GM23338 (cell line): Measurements from ENCODE around the gene RAD50. TPM values are rescaled to one million over a fixed set of nuclear protein-coding genes. Genes with fewer than 3 reads are reported as not detected.

ENCODE experiments used
- ATAC-seq: fragments of 200-7000 bp; cut with Tn5 transposase; 3 replicates; pipeline ENCODE4 v1.9.1; 2020
- DNase-seq: peaks from one replicate; pipeline ENCODE4 v3.0.0-alpha.2; 2015; ENCODE audit warnings: low spot score
- H2AFZ ChIP-seq: fragments of 200-600 bp; sonication (generic); 2 replicates; pipeline ENCODE4 v1.8.0; 2016; ENCODE audit warnings: antibody characterized with exemption, mild to moderate bottlenecking, moderate library complexity
- H3F3A ChIP-seq: fragments of 200-600 bp; sonication (generic); replicated peaks from 2 replicates; pipeline ENCODE4 v1.8.0; 2017; ENCODE audit warnings: antibody characterized with exemption, mixed run types, low read depth
- H3K27ac ChIP-seq: fragments of 200-600 bp; sonication (generic); 2 replicates; pipeline ENCODE4 v1.6.1; 2016; ENCODE audit warnings: low read depth
- H3K27me3 ChIP-seq: fragments of 200-600 bp; sonication (generic); 2 replicates; pipeline ENCODE4 v1.8.0; 2016; ENCODE audit warnings: mild to moderate bottlenecking, mixed run types, moderate library complexity; ENCODE audit not compliant: insufficient read depth
- H3K36me3 ChIP-seq: fragments of 200-600 bp; sonication (generic); 2 replicates; pipeline ENCODE4 v1.8.0; 2016; ENCODE audit warnings: mild to moderate bottlenecking; ENCODE audit not compliant: insufficient read depth
- H3K4me1 ChIP-seq: fragments of 200-600 bp; sonication (generic); 2 replicates; pipeline ENCODE4 v1.8.0; 2016; ENCODE audit warnings: mild to moderate bottlenecking, moderate library complexity; ENCODE audit not compliant: insufficient read depth
- H3K4me2 ChIP-seq: fragments of 200-600 bp; sonication (generic); 2 replicates; pipeline ENCODE4 v1.7.1; 2017; ENCODE audit warnings: mixed run types
- H3K4me3 ChIP-seq: fragments of 200-600 bp; sonication (generic); 2 replicates; pipeline ENCODE4 v1.6.1; 2016; ENCODE audit warnings: mixed run types
- H3K79me2 ChIP-seq: fragments of 200-600 bp; sonication (generic); replicated peaks from 2 replicates; pipeline ENCODE4 v1.8.0; 2017; ENCODE audit warnings: mild to moderate bottlenecking; ENCODE audit not compliant: insufficient read depth
- H3K9me2 ChIP-seq: fragments of 200-600 bp; sonication (generic); 2 replicates; pipeline ENCODE4 v1.8.0; 2017; ENCODE audit not compliant: insufficient read depth
- H4K20me1 ChIP-seq: fragments of 200-600 bp; sonication (generic); replicated peaks from 2 replicates; pipeline ENCODE4 v1.8.0; 2017; ENCODE audit warnings: mild to moderate bottlenecking; ENCODE audit not compliant: insufficient read depth
- H3K27ac Mint-ChIP-seq: 2 replicates; pipeline ENCODE4 v1.8.0; 2020; ENCODE audit warnings: inconsistent platforms, mild to moderate bottlenecking, moderate library complexity, mixed read lengths
- H3K27me3 Mint-ChIP-seq: 3 replicates; pipeline ENCODE4 v1.8.0; 2022; ENCODE audit warnings: low read depth, mild to moderate bottlenecking, moderate library complexity, mixed read lengths, inconsistent platforms; ENCODE audit not compliant: insufficient read depth, poor library complexity
- H3K36me3 Mint-ChIP-seq: 3 replicates; pipeline ENCODE4 v1.8.0; 2021; ENCODE audit warnings: low read depth, mild to moderate bottlenecking, inconsistent platforms, moderate library complexity, mixed read lengths
- H3K4me1 Mint-ChIP-seq: 3 replicates; pipeline ENCODE4 v1.8.0; 2020; ENCODE audit warnings: mild to moderate bottlenecking, inconsistent platforms, mixed read lengths
- H3K4me3 Mint-ChIP-seq: 3 replicates; pipeline ENCODE4 v1.8.0; 2021; ENCODE audit warnings: moderate library complexity, mild to moderate bottlenecking, inconsistent platforms, mixed read lengths
- H3K9me3 Mint-ChIP-seq: 3 replicates; pipeline ENCODE4 v1.8.0; 2020; ENCODE audit warnings: moderate library complexity, mild to moderate bottlenecking, inconsistent platforms, mixed read lengths
- EZH2 ChIP-seq: fragments of 200-600 bp; sonication (generic); IDR thresholded peaks from one replicate; pipeline ENCODE4 v1.8.0; 2017; ENCODE audit warnings: antibody characterized with exemption, mild to moderate bottlenecking, low read depth; ENCODE audit not compliant: unreplicated experiment
- EZH2phosphoT487 ChIP-seq: fragments of 200-600 bp; sonication (generic); IDR thresholded peaks from one replicate; pipeline ENCODE4 v1.8.1; 2018; ENCODE audit warnings: antibody characterized with exemption; ENCODE audit not compliant: unreplicated experiment
- JUNB ChIP-seq: IDR thresholded peaks from one replicate; pipeline ENCODE4 v1.6.1; 2016; ENCODE audit warnings: antibody characterized with exemption; ENCODE audit not compliant: unreplicated experiment
- ZNF114 ChIP-seq: fragments of 250-450 bp; sonication (Bioruptor Pico); IDR thresholded peaks from 2 replicates; pipeline ENCODE4 v1.5.0; 2020; ENCODE audit warnings: mild to moderate bottlenecking, moderate library complexity
- ZNF331 ChIP-seq: fragments of 250-450 bp; sonication (Bioruptor Pico); IDR thresholded peaks from 2 replicates; pipeline ENCODE4 v1.5.0; 2020; ENCODE audit warnings: low read depth, mild to moderate bottlenecking, moderate library complexity
- polyA plus RNA-seq: library from polyadenylated mRNA; unstranded; fragments of >200 nt; fragmentation: Nextera tagmentation; extraction: Ambion mirVana; gene quantifications from 2 replicates; pipeline ENCODE4 v1.2.1, GENCODE V29; 2016
- total RNA-seq: library from RNA; depleted of rRNA; stranded (reverse); fragments of >200 nt; shearing (Covaris generic); gene quantifications from 2 replicates; pipeline ENCODE4 v1.2.3, GENCODE V29; 2014
- TF ChIP-seq, protein P1 (sequence below): IDR thresholded peaks from one replicate; pipeline ENCODE4 v1.6.1; 2018; ENCODE audit warnings: antibody characterized with exemption; ENCODE audit not compliant: unreplicated experiment
- TF ChIP-seq, protein P2 (sequence below): fragments of 250-450 bp; sonication (Bioruptor Pico); IDR thresholded peaks from 2 replicates; pipeline ENCODE4 v1.5.0; 2020; ENCODE audit warnings: mild to moderate bottlenecking, moderate library complexity

The RAD50 gene
- total and polyA plus RNA-seq, 2 experiments from 2014 or later = 27.0 to 52.2 TPM

- peak overlapping the region; percentile 88 for H2AFZ ChIP-seq
These were observed 29.7 kb upstream of the RAD50 start for GRCh38 chr5:132526974-132527564.

GRCh38 chr5:132528021-132528420 lies 28.8 kb upstream of the RAD50 start:
- TF ChIP-seq, protein P1, sequence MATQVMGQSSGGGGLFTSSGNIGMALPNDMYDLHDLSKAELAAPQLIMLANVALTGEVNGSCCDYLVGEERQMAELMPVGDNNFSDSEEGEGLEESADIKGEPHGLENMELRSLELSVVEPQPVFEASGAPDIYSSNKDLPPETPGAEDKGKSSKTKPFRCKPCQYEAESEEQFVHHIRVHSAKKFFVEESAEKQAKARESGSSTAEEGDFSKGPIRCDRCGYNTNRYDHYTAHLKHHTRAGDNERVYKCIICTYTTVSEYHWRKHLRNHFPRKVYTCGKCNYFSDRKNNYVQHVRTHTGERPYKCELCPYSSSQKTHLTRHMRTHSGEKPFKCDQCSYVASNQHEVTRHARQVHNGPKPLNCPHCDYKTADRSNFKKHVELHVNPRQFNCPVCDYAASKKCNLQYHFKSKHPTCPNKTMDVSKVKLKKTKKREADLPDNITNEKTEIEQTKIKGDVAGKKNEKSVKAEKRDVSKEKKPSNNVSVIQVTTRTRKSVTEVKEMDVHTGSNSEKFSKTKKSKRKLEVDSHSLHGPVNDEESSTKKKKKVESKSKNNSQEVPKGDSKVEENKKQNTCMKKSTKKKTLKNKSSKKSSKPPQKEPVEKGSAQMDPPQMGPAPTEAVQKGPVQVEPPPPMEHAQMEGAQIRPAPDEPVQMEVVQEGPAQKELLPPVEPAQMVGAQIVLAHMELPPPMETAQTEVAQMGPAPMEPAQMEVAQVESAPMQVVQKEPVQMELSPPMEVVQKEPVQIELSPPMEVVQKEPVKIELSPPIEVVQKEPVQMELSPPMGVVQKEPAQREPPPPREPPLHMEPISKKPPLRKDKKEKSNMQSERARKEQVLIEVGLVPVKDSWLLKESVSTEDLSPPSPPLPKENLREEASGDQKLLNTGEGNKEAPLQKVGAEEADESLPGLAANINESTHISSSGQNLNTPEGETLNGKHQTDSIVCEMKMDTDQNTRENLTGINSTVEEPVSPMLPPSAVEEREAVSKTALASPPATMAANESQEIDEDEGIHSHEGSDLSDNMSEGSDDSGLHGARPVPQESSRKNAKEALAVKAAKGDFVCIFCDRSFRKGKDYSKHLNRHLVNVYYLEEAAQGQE = no peak
- TF ChIP-seq JUNB (no peak), EZH2phosphoT487 (no peak), ZNF114 (CRISPR knock-in tag) (no peak), EZH2 (no peak)
- TF ChIP-seq, protein P2, sequence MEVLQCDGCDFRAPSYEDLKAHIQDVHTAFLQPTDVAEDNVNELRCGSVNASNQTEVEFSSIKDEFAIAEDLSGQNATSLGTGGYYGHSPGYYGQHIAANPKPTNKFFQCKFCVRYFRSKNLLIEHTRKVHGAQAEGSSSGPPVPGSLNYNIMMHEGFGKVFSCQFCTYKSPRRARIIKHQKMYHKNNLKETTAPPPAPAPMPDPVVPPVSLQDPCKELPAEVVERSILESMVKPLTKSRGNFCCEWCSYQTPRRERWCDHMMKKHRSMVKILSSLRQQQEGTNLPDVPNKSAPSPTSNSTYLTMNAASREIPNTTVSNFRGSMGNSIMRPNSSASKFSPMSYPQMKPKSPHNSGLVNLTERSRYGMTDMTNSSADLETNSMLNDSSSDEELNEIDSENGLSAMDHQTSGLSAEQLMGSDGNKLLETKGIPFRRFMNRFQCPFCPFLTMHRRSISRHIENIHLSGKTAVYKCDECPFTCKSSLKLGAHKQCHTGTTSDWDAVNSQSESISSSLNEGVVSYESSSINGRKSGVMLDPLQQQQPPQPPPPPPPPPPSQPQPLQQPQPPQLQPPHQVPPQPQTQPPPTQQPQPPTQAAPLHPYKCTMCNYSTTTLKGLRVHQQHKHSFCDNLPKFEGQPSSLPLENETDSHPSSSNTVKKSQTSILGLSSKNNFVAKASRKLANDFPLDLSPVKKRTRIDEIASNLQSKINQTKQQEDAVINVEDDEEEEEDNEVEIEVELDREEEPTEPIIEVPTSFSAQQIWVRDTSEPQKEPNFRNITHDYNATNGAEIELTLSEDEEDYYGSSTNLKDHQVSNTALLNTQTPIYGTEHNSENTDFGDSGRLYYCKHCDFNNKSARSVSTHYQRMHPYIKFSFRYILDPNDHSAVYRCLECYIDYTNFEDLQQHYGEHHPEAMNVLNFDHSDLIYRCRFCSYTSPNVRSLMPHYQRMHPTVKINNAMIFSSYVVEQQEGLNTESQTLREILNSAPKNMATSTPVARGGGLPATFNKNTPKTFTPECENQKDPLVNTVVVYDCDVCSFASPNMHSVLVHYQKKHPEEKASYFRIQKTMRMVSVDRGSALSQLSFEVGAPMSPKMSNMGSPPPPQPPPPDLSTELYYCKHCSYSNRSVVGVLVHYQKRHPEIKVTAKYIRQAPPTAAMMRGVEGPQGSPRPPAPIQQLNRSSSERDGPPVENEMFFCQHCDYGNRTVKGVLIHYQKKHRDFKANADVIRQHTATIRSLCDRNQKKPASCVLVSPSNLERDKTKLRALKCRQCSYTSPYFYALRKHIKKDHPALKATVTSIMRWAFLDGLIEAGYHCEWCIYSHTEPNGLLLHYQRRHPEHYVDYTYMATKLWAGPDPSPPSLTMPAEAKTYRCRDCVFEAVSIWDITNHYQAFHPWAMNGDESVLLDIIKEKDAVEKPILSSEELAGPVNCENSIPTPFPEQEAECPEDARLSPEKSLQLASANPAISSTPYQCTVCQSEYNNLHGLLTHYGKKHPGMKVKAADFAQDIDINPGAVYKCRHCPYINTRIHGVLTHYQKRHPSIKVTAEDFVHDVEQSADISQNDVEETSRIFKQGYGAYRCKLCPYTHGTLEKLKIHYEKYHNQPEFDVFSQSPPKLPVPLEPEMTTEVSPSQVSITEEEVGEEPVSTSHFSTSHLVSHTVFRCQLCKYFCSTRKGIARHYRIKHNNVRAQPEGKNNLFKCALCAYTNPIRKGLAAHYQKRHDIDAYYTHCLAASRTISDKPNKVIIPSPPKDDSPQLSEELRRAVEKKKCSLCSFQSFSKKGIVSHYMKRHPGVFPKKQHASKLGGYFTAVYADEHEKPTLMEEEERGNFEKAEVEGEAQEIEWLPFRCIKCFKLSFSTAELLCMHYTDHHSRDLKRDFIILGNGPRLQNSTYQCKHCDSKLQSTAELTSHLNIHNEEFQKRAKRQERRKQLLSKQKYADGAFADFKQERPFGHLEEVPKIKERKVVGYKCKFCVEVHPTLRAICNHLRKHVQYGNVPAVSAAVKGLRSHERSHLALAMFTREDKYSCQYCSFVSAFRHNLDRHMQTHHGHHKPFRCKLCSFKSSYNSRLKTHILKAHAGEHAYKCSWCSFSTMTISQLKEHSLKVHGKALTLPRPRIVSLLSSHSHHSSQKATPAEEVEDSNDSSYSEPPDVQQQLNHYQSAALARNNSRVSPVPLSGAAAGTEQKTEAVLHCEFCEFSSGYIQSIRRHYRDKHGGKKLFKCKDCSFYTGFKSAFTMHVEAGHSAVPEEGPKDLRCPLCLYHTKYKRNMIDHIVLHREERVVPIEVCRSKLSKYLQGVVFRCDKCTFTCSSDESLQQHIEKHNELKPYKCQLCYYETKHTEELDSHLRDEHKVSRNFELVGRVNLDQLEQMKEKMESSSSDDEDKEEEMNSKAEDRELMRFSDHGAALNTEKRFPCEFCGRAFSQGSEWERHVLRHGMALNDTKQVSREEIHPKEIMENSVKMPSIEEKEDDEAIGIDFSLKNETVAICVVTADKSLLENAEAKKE (CRISPR knock-in tag) = no peak
- Histone ChIP-seq H3K36me3 (no peaks in the 10 kb centered on the region), H3F3A (no peaks in the 10 kb centered on the region), H3K9me2 (no peaks in the 10 kb centered on the region), H3K4me3 (no peak overlapping the region), H3K27me3 (no peaks in the 10 kb centered on the region), H4K20me1 (no peaks in the 10 kb centered on the region), H2AFZ (no peak overlapping the region), H3K4me1 (no peaks in the 10 kb centered on the region), H3K79me2 (no peaks in the 10 kb centered on the region), H3K4me2 (no peak overlapping the region), H3K27ac (no peak overlapping the region)
- Mint-ChIP-seq H3K36me3 (no peaks in the 10 kb centered on the region), H3K4me1 (no peaks in the 10 kb centered on the region), H3K27ac (no peak overlapping the region), H3K4me3 (no peak overlapping the region), H3K9me3 (no peaks in the 10 kb centered on the region), H3K27me3 (peaks cover 7% of the 10 kb centered on the region)
- ATAC-seq (no peak), DNase-seq (no peak)

More at GRCh38 chr5:132526974-132527564, 29.7 kb upstream of the RAD50 start:
- no peak for TF ChIP-seq JUNB
- no peak for TF ChIP-seq ZNF331 (CRISPR knock-in tag)
- Histone ChIP-seq H3K79me2 (no peaks in the 10 kb centered on the region), H3K4me2 (no peak overlapping the region), H3K9me2 (no peaks in the 10 kb centered on the region), H3K36me3 (no peaks in the 10 kb centered on the region), H3K4me3 (no peak overlapping the region), H3K4me1 (no peaks in the 10 kb centered on the region), H3K27ac (no peak overlapping the region), H4K20me1 (no peaks in the 10 kb centered on the region), H3F3A (no peaks in the 10 kb centered on the region), H3K27me3 (no peaks in the 10 kb centered on the region)
- Mint-ChIP-seq H3K36me3 (no peaks in the 10 kb centered on the region), H3K9me3 (peaks cover 2% of the 10 kb centered on the region; the same call in 1 of the 3 replicates), H3K27ac (no peak overlapping the region), H3K4me3 (no peak overlapping the region), H3K27me3 (peaks cover 11% of the 10 kb centered on the region), H3K4me1 (no peaks in the 10 kb centered on the region)
- DNase-seq (no peak), ATAC-seq (peak; percentile 38)
